Bone marrow (tissue), 2 donors: ENCODE data around the gene RSPH1.

Source experiments
- DNase-seq, 2 donors: peaks; one replicate each; lab custom pipeline; 2025; lab: John Stamatoyannopoulos, UW

Gene RSPH1

GRCh38 chr21:42532466-42533181 is 36.6 kb upstream of the RSPH1 start:
- no peak for DNase-seq

DNA sequence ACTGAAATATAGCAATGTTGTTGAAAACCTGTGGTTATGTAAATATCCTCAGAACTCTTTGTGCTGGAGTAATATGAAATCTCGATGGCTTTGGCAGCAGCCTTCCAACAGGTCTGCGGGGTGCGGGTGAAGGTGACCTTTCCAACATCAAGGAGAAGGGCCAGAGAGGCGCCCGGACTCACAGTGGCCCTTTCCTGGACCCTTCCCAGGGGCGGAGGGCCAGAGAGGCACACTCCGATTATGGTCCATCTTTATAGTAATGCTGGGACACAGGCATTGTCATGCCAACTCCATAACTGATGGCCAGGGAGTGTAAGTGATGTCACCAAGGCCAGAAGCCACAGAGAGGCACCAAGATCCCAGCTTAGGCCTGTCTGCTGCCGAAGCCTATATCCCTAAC is 35.7 kb upstream of the RSPH1 start:
- DNase-seq: no peak

GRCh38 chr21:42530167-42530518 is 34.1 kb upstream of the RSPH1 start:
- no peak for DNase-seq

GRCh38 chr21:42527489-42528158 is 31.6 kb upstream of the RSPH1 start:
- peak in 1 of 2 donors; percentile 68 for DNase-seq

DNA sequence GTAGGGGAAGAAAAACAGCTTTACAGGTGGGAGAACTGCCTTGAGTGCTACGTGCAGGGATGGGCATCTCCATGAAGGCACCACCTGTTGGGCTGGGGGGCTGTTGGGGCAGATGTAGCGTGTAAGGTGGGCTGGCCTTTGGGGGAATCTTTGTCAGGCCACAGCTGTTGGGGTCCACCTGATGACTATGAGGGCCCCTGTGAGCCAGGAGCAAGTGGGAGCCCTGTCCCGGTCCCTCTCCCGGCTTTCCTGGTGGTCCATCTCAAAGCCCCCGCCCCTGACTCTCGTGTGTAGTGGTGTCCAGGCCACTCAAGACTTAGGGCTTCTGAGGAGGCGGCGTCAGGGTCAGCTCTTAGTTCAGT is 31.1 kb upstream of the RSPH1 start:
- no peak for DNase-seq

GRCh38 chr21:42526379-42526727 is 30.3 kb upstream of the RSPH1 start:
- no peak for DNase-seq

GRCh38 chr21:42525676-42526378 is 29.8 kb upstream of the RSPH1 start:
- DNase-seq: no peak

DNA sequence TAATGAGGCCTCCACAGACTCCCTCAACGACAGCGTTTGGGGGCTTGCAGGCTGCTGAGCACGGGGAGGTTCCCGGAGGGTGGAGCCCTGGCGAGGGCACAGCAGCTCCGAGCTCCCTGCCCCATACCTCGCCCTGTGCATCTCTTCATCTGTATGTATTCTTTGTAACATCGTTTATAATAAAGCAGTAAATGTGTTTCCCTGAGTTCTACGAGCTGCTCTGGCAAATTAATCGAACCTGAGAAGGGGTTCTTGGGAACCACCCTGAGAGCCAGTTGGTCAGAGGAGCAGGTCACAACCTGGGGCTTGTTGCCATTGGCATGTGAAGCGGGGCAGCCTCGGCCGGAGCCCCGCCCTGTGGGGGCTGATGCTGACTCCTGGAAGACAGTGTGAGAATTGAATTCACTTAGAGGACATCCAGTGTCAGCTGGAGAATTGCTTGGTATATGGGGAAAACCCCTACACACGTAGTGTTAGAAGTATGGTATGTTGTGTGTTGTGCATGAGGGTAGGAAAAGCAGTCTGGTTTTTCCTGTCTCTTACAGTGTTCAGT is 29.1 kb upstream of the RSPH1 start:
- no peak for DNase-seq

GRCh38 chr21:42524341-42525028 is 28.5 kb upstream of the RSPH1 start:
- peak in 1 of 2 donors; percentile 50 for DNase-seq

GRCh38 chr21:42523941-42524340 is 27.9 kb upstream of the RSPH1 start:
- no peak for DNase-seq

DNA sequence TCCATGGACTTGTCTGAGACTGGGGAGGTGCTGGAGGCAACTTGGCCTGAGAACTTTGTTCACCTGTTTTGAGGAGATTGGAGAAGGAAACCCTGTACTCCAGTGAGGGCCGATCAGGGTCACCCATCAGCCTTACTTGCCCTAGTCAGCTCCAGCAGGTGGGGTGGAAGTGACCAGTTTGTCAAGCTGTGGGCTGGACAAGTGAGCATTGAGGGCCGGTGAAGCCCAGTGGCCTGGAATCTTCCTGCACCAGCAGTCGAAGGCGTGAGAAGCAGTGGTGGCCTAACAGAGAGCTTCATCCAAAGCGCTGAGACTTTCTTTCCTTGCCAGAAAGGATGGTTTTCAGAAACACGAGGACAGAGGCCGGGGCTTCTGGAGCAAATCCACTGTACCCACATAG is 27.2 kb upstream of the RSPH1 start:
- no peak for DNase-seq

DNA sequence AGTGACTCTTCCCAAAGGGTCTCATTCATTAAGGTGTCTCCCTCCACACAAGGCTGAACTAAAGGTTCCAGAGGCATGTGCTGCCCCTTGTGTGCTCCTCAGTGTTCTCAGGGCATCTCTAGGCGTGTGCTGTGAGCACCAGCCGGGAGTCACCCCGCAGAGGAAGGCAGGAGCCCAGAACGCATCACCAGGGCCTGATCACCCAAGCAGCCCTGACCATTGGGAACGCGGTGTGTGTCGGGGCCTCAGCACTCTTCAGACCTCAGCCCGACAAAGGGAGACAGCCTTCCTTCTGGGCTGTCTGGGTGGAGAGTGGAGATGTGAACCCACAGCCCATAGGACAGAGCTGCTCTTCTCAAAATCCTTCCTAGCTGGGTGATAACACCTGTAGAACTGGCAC is 26.7 kb upstream of the RSPH1 start:
- DNase-seq: no peak

DNA sequence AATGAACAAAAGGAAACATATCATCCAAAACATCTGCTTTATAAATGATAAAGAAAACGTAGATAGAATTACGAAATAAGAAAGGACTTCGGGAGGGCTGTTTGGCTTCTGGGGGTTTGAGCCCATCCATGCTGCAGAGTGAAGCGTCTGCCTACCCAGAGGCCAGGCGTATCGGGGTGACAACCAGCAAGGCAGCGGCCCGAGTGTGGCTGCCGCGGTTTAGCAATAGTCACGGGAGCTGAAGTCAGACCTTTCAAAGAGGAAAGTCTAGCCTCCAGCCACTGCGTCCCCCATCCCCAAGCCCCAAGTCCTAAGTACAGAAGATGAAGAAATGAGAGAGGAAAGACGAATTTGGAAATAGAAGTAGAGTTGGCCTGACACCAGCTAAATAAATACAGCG is 26.2 kb upstream of the RSPH1 start:
- DNase-seq: no peak

DNA sequence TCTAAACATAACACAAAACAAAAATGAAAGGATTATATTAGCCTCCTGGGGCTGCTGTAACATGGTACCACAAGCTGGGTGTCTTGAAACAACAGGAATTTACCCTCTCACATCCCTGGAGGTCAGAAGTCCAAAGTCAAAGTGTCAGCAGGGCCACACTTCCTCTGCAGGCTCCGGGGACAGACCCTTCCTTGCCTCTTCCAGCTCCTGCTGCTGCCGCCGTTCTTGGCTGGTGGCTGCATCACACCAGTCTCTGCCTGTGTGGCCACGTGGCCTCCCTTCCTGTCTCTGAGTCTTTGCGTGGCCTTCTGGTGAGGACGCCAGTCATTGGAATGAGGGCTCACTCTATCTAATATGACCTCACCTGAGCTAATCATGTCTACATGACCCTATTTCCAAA is 25.8 kb upstream of the RSPH1 start:
- DNase-seq: no peak

DNA sequence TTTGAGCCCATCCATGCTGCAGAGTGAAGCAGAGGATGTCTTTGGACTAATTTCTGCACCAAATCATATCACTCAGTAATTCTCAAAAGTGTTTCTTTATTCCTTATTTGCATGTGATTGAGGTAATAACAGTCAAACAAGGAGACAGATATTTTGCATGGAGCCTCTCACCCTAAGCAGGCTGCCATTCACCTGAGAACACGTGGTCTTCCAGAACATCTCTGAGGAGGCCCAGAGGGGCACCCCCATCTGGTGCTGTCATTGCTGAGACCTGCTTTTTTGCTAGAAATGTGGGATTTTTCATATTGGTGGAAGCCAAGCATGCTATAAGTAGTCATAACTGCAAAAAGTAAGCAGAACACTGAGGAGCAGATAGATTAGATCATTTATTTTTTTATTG is 25.4 kb upstream of the RSPH1 start:
- DNase-seq: no peak

- DNase-seq: no peak
Measured at GRCh38 chr21:42520628-42521253, 24.7 kb upstream of the RSPH1 start.

DNA sequence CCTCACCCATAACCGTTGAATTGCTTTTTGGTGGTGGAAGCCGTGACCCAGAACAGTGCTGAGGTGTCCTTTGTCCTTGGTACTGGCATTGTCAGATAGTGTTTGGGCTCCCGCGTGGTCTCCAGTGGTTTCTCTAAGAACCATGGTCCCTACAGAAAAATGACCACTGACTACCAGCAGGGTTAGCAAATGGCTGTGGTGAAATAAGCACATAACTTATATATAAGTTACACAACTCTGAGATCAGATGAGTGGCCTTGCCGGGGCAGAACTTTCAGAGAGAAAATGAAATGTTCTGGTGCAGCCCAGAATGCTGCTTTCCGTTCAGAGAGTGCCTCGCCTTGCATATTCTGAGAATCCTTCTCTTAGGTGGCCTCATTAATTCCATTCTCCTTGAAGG is 22.6 kb upstream of the RSPH1 start:
- no peak for DNase-seq

- no peak for DNase-seq
Measured at GRCh38 chr21:42518215-42518614, 22.2 kb upstream of the RSPH1 start.

DNA sequence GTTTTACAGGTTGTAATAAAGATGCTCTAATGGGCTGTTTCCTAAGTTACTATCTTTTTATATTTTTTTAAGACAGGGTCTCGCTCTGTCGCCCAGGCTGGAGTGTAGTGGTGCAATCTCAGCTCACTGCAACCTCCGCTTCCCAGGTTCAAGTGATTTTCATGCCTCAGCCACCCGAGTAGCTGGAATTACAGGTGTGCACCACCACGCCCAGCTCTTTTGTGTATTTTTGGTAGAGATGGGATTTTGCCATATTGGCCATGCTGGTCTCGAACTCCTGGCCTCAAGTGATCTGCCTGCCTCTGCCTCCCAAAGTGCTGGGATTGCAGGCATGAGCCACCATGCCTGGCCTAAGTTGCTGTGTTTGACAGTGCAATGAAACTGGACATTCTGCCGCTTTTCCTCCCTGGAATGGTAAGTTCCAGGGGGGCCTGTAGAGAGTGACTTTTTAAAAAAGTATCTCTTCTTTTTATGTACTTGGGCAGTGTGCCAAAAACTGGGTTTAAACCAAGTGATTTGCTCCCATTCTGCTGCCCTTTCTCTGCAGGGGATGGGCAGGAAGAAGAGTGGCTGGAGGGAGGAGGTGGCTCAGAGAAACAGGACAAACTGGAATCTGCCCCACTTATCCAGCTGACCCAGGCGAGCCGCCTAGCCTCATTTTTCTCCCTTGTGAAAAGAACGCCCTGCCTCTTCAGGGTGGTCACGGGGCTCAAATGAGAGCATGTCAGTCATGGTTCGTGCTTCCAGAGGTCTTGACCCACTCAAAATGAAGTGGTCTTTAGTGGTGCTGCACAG is 19.9 kb upstream of the RSPH1 start:
- no peak for DNase-seq

GRCh38 chr21:42514883-42515228 is 18.8 kb upstream of the RSPH1 start:
- DNase-seq: no peak
